Skeletal muscle tissue (tissue), 4 donors: Measurements from ENCODE around the gene CDKAL1. TPM values are rescaled to one million over a fixed set of nuclear protein-coding genes. Genes with fewer than 3 reads are reported as not detected.
"Not testable (repeated sequence)": the region's sequence is repeated elsewhere in the genome, so short reads cannot be mapped to it uniquely, and the experiment has no call there.

Experiments
- H3K27ac ChIP-seq: one replicate; pipeline ENCODE4 v1.7.0; 2013; ENCODE audit warnings: mild to moderate bottlenecking, low read depth, low read length, inconsistent platforms
- H3K27me3 ChIP-seq, 3 donors: one replicate each; pipeline ENCODE4 v1.7.0; 2013; ENCODE audit warnings: low read length in 3 of 3; ENCODE audit not compliant: control insufficient read depth in 3 of 3, insufficient read depth in 3 of 3
- H3K36me3 ChIP-seq, 3 donors: one replicate each; pipeline ENCODE4 v1.7.0; 2013; ENCODE audit warnings: low read length in 3 of 3; ENCODE audit not compliant: control insufficient read depth in 3 of 3, insufficient read depth in 3 of 3
- H3K4me1 ChIP-seq, 3 donors: one replicate each; pipeline ENCODE4 v1.7.0; 2013; ENCODE audit warnings: low read length in 3 of 3, mild to moderate bottlenecking in 3 of 3; ENCODE audit not compliant: control insufficient read depth in 3 of 3, insufficient read depth in 3 of 3
- H3K4me3 ChIP-seq, 3 donors: one replicate each; pipeline ENCODE4 v1.7.0; 2013; ENCODE audit warnings: low read length in 3 of 3
- H3K9ac ChIP-seq, 3 donors: one replicate each; pipeline ENCODE4 v1.7.0; 2013; ENCODE audit warnings: low read length in 3 of 3, mild to moderate bottlenecking in 3 of 3, moderate library complexity in 2 of 3, low read depth in 1 of 3
- H3K9me3 ChIP-seq, 3 donors: one replicate each; pipeline ENCODE4 v1.7.0; 2013; ENCODE audit warnings: low read length in 3 of 3; ENCODE audit not compliant: control insufficient read depth in 3 of 3
- total RNA-seq: library from RNA; depleted of rRNA; stranded (reverse); fragments of >200 nt; gene quantifications from one replicate; pipeline ENCODE4 v1.2.3, GENCODE V29; 2014
- donor health status: Osteomylitis.

Gene CDKAL1
- total RNA-seq, 1 donor from 2014 or later: 42.8 TPM

DNA sequence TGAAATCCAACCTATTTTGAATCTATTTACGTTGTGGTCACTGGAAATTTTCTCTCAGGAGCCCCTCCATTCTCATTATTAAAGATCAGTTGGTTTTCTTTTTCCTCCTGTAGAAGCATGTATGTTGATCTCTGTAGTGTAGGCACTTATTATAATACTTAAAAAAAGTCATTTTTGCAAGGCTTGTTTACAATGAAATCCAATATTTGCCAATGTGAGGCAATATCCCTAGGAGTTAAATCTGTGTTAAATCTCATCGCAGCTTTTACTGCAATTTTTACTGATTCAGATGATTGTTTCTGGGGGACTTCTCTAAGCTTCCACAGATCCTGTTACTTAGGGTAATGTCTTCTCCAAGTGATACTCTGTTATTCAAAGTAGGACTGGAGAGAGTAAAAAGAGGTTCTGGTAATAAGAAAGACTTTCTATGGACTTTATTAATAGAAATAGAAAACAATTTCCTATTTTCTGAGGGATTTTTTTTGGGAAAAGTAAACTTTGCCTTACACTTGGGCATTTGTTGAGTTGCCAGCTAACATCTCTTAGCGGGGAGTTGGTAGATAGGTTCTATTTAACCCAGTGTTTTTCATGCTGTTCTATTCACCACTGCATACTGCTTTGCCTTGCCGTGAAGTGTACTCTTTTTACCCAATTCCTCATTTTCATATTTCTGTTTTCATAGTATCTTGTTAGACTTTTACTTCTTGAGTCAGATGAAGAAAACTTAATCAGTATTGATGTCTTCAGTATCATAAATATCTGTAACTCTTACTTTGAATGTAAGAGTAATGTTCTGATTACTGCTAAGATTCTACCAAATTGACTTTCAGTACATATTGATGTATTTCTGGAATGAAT, 48.6 kb downstream of the CDKAL1 start:
- Histone ChIP-seq H3K36me3 (no peaks in the 10 kb centered on the region), H3K9ac (no peak overlapping the region), H3K9me3 (no peaks in the 10 kb centered on the region), H3K27ac (no peak overlapping the region), H3K27me3 (no peaks in the 10 kb centered on the region), H3K4me1 (no peaks in the 10 kb centered on the region), H3K4me3 (no peak overlapping the region)

DNA sequence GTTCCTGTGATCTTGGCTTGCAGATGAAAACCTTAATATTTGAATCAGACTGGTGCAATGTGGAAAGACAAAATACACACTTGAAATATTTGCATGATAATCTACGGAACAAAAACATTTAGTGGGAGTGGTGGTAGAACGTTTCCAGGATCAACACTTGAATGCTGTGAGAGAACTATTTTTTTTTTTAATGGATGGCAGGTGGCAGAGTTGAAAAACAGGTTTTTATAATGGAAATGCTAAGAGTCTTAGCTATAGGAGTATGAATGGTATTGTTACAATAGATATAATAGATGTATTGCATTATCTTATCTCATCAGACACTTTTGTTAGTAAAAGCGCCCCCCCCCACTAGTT, 49.2 kb downstream of the CDKAL1 start:
- no peak overlapping the region for H3K9ac ChIP-seq
- H3K4me1 ChIP-seq: no peaks in the 10 kb centered on the region
- no peaks in the 10 kb centered on the region for H3K36me3 ChIP-seq

DNA sequence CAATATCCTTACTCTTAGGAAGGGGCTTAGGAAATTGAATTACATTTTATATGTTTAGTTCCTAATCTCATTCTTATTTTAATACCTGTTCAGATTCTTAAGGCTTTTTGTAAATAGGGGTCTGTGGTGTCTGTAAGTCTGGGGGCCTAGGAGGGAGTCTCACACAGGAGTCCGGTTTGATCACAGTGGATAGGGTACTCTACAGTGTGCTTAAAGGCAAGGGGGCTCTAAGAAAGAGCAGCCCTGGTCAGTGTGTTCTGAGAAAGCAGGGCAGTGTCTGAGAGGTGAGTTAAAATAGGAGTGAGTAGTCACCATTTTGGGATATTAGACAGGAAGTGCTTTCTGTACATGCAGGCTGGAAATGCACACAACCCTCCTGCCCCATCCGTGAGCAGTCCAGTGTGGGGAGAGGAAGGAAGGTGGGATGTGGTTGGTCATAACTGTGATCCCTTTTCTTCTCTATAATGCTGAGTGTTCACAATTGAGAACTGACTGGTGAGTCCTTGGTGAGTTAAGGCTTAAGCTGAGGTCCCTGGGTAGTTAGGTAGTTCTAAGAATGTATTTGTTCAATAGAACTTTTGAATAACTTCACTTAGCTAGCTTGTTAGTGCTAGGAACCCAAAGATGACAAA, 50.0 kb downstream of the CDKAL1 start:
- no peak overlapping the region for H3K4me3 ChIP-seq
- no peaks in the 10 kb centered on the region for H3K9me3 ChIP-seq
- H3K27ac ChIP-seq: no peak overlapping the region
- no peaks in the 10 kb centered on the region for H3K36me3 ChIP-seq
- H3K9ac ChIP-seq: no peak overlapping the region
- H3K27me3 ChIP-seq: no peaks in the 10 kb centered on the region
- H3K4me1 ChIP-seq: no peaks in the 10 kb centered on the region

More for the DNA sequence above, 49.2 kb downstream of the CDKAL1 start:
- Histone ChIP-seq H3K4me3 (no peak overlapping the region), H3K27me3 (no peaks in the 10 kb centered on the region), H3K9me3 (no peaks in the 10 kb centered on the region), H3K27ac (no peak overlapping the region)

DNA sequence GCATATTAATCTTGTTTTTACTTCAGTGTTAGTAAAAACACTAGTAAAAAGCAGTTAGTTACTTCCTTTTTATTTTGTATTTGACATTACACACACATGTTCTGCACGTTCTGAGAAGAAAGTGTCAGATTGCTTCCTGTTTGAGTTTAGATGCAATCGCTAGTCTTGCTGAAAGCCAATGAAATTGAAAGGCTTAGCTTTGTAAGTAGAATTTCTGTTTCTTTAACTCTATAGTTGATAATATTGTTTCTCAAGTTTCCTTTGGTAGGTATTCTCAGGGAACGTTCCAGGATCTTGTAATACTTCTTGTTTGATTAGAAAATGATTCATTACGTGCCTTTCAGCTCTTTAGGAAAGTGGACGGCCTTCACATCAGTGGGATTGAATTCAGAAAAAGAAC, 55.0 kb downstream of the CDKAL1 start:
- H3K27me3 ChIP-seq: no peaks in the 10 kb centered on the region
- H3K4me1 ChIP-seq: no peaks in the 10 kb centered on the region
- H3K4me3 ChIP-seq: no peak overlapping the region
- H3K36me3 ChIP-seq: no peaks in the 10 kb centered on the region
- H3K27ac ChIP-seq: no peak overlapping the region
- no peak overlapping the region for H3K9ac ChIP-seq
- H3K9me3 ChIP-seq: no peaks in the 10 kb centered on the region

DNA sequence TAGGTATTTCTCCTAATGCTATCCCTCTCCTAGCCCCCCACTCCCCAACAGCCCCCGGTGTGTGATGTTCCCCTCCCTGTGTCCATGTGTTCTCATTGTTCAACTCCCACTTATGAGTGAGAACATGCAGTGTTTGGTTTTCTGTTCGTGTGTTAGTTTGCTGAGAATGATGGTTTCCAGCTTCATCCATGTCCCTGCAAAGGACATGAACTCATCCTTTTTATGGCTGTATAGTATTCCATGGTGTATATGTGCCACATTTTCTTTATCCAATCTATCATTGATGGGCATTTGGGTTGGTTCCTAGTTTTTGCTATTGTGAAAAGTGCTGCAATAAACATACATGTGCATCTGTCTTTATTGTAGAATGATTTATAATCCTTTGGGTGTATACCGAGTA, 56.2 kb downstream of the CDKAL1 start:
- not testable (repeated sequence) for H3K4me1 ChIP-seq, H3K36me3 ChIP-seq, H3K4me3 ChIP-seq, H3K9me3 ChIP-seq, H3K27me3 ChIP-seq, H3K9ac ChIP-seq, H3K27ac ChIP-seq

DNA sequence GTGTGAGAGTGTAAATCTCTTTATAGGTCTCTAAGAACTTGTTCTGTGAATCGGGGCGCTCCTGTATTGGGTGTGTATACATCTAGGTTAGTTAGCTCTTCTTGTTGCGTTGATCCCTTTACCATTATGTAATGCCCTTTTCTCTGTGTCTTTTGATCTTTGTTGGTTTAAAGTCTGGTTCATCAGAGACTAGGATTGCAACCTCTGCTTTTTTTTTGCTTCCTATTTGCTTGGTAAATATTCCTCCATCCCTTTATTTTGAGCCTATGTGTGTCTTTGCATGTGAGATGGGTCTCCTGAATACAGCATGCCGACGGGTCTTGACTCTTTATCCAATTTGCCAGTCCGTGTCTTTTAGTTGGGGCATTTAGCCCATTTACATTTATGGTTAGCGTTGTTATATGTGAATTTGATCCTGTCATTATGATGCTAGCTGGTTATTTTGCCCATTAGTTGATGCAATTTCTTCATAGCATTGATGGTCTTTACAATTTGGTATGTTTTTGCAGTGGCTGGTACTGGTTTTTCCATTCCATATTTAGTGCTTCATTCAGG, 60.1 kb downstream of the CDKAL1 start:
- H3K27me3 ChIP-seq, H3K9ac ChIP-seq, H3K9me3 ChIP-seq, H3K4me1 ChIP-seq, H3K27ac ChIP-seq, H3K4me3 ChIP-seq, H3K36me3 ChIP-seq: not testable (repeated sequence)

DNA sequence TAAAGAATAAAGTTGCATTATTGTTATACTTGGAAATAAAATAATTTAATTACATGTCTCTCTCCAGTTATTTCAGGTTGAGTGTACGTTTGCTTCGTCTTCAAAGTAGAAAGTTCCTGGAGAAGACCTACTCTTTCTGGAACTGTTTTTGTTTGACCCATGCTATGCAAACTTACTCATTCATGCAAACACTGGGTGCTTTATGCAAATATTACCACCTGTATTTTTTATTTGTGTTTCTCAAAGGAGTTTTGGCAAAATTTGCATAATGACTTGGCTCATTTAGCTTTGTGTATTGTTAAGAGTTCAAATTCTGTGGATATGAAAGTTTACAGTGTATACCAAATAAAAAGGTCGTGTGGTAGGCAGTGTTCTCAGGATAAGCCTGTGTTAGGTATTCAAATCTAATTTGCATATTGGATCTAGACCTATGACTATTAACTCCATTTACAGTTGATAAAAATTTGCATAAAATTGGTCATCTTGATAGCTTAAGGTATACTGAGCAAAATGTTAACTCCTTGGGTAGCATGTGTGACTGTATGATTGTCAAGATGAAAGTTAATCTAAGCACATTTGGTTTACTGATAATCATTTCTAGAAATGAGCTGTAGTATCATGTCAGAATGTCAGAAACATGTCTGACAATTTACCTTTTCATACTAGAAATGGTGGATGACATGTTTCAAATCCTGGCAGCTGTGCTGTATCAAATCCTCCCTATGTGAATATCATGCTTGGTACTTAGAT, 65.2 kb downstream of the CDKAL1 start:
- Histone ChIP-seq H3K27me3 (no peaks in the 10 kb centered on the region), H3K9ac (no peak overlapping the region), H3K36me3 (peaks cover 0 to 7% (median 2%) of the 10 kb centered on the region in 3 donors), H3K9me3 (no peaks in the 10 kb centered on the region), H3K4me3 (no peak overlapping the region), H3K27ac (no peak overlapping the region), H3K4me1 (no peaks in the 10 kb centered on the region)

DNA sequence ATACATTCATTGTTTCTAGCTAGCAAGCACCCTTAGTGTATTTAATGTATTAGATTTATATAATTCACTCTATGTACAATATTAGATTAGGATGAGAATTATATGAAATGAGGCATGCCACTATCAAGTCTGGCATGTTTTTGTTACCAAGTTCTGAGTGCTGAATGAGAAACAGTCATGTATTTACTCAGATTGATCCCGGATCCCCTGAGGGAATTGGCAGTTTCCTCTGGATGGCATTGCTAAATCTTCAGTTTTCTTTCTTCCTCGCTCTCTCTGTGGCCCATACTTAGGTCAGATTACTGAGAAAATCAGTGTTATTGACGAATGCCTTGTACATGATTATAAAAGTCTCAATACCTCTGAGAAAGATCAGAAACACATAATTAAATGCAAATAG, 66.6 kb downstream of the CDKAL1 start:
- H3K4me1 ChIP-seq: peaks cover 0 to 4% (median 0%) of the 10 kb centered on the region in 3 donors

DNA sequence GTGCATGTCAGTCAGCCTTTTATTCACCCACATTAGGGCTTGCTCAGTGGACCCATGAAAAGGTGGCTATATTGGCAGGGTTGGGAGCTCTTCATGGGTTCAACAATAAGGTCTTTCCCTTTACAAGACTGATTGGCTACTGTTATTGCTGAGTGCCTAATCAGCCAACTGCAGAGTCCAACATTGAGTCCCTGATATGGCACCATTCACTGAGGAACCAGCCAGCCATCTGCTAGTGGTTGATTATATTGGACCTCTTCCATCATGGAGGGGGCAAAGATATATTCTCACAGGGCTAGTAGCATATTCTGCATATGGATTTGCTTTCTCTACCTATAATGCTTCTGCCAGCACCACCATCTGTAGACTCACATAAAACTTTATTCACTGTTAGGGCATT, 69.9 kb downstream of the CDKAL1 start:
- Histone ChIP-seq H3K27ac (no peak overlapping the region), H3K36me3 (no peaks in the 10 kb centered on the region), H3K4me1 (peaks cover 0 to 4% (median 0%) of the 10 kb centered on the region in 3 donors), H3K4me3 (no peak overlapping the region), H3K9ac (no peak overlapping the region), H3K27me3 (no peaks in the 10 kb centered on the region), H3K9me3 (no peaks in the 10 kb centered on the region)

More for the DNA sequence above, 66.6 kb downstream of the CDKAL1 start:
- H3K36me3 ChIP-seq: peaks cover 0 to 6% (median 1%) of the 10 kb centered on the region in 3 donors
- H3K27ac ChIP-seq: no peak overlapping the region
- no peak overlapping the region for H3K9ac ChIP-seq
- no peak overlapping the region for H3K4me3 ChIP-seq
- H3K27me3 ChIP-seq: no peaks in the 10 kb centered on the region
- no peaks in the 10 kb centered on the region for H3K9me3 ChIP-seq

DNA sequence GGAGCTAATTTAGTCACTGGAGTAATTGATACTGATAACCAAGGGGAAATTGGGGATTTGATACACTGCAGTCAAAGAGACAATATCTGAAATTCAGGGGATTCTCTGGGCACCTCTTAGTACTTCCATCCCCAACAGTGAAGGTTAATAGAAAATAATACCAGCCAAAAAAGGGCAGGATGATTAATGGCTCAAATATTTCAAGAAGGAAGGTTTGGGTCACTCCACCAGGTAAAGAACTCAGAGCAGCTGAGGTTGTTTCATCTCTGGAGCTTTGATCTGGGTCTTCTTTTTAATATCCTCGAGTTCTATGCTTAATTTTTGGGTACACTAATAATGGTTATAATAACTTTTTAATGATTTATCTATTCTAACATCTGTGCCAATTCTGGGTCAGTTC, 70.8 kb downstream of the CDKAL1 start:
- H3K27ac ChIP-seq: no peak overlapping the region
- H3K36me3 ChIP-seq: no peaks in the 10 kb centered on the region
- no peak overlapping the region for H3K4me3 ChIP-seq
- no peaks in the 10 kb centered on the region for H3K9me3 ChIP-seq
- peaks cover 0 to 4% (median 0%) of the 10 kb centered on the region in 3 donors for H3K4me1 ChIP-seq
- no peak overlapping the region for H3K9ac ChIP-seq
- no peaks in the 10 kb centered on the region for H3K27me3 ChIP-seq
